Measurements from ENCODE around the gene CHIC2.

The CHIC2 gene

GRCh38 chr4:53994382-53995102 is 69.9 kb downstream of the CHIC2 start:
- Histone ChIP-seq H3K9me3 (ENCODE audit: control extremely low read depth in 1 of 5, control insufficient read depth in 4 of 5, insufficient read depth in 2 of 5, low read depth in 1 of 5, low read length in 4 of 5) (peaks cover 0 to 2% (median 0%) of the 10 kb centered on the region in 5 experiments), H3K4me3 (ENCODE audit: control insufficient read depth in 1 of 7, extremely low read depth in 1 of 7, insufficient read depth in 4 of 7, low read depth in 2 of 7, low read length in 6 of 7) (no peak overlapping the region), H3K27me3 (replicated peaks in 2 of 5; ENCODE audit: control insufficient read depth in 4 of 5, insufficient read depth in 5 of 5, low read length in 4 of 5) (no peaks in the 10 kb centered on the region), H3K27ac (ENCODE audit: insufficient read depth in 1 of 2, low read depth in 1 of 2, low read length in 2 of 2, poor library complexity in 1 of 2, severe bottlenecking in 2 of 2) (peak overlapping the region in 1 of 2 experiments; percentile 41), H3K4me1 (ENCODE audit: control extremely low read depth in 1 of 4, control insufficient read depth in 4 of 4, insufficient read depth in 4 of 4, low read length in 3 of 4) (peaks cover 4 to 24% (median 9%) of the 10 kb centered on the region in 4 experiments), H3K36me3 (ENCODE audit: control insufficient read depth in 4 of 4, insufficient read depth in 4 of 4, low read length in 3 of 4) (peaks cover 0 to 7% (median 4%) of the 10 kb centered on the region in 4 experiments)
- 0% methylated on average over 2 of the region's 5 CpGs for WGBS (ENCODE audit: insufficient coverage)
- ChIA-PET CTCF (no interaction called here), POLR2A (no interaction called here)
- DNase-seq: peak; percentile 53 to 96 (median 91)

GRCh38 chr4:53992785-53993184 is 71.6 kb downstream of the CHIC2 start:
- H3K27me3 ChIP-seq (replicated peaks in 2 of 5; ENCODE audit: control insufficient read depth in 4 of 5, insufficient read depth in 5 of 5, low read length in 4 of 5): no peaks in the 10 kb centered on the region
- 97% methylated on average over 3 of the region's 3 CpGs for WGBS (ENCODE audit: insufficient coverage)
- no peak overlapping the region for H3K4me3 ChIP-seq (ENCODE audit: control insufficient read depth in 1 of 7, extremely low read depth in 1 of 7, insufficient read depth in 4 of 7, low read depth in 2 of 7, low read length in 6 of 7)
- peaks cover 4 to 21% (median 9%) of the 10 kb centered on the region in 4 experiments for H3K4me1 ChIP-seq (ENCODE audit: control extremely low read depth in 1 of 4, control insufficient read depth in 4 of 4, insufficient read depth in 4 of 4, low read length in 3 of 4)
- ChIA-PET POLR2A (no interaction called here), CTCF (interaction anchor here (0.6 to 1.0 kb wide), 3 partner anchors 14 to 93 kb away, joined by 3 read pairs; no protein-coding TSS in a partner anchor)
- no peak for DNase-seq
- peaks cover 0 to 2% (median 0%) of the 10 kb centered on the region in 5 experiments for H3K9me3 ChIP-seq (ENCODE audit: control extremely low read depth in 1 of 5, control insufficient read depth in 4 of 5, insufficient read depth in 2 of 5, low read depth in 1 of 5, low read length in 4 of 5)
- H3K27ac ChIP-seq (ENCODE audit: insufficient read depth in 1 of 2, low read depth in 1 of 2, low read length in 2 of 2, poor library complexity in 1 of 2, severe bottlenecking in 2 of 2): no peak overlapping the region
- peaks cover 0 to 4% (median 3%) of the 10 kb centered on the region in 4 experiments for H3K36me3 ChIP-seq (ENCODE audit: control insufficient read depth in 4 of 4, insufficient read depth in 4 of 4, low read length in 3 of 4)

- H3K27ac ChIP-seq (ENCODE audit: insufficient read depth in 1 of 2, low read depth in 1 of 2, low read length in 2 of 2, poor library complexity in 1 of 2, severe bottlenecking in 2 of 2): no peak overlapping the region
- H3K4me1 ChIP-seq (ENCODE audit: control extremely low read depth in 1 of 4, control insufficient read depth in 4 of 4, insufficient read depth in 4 of 4, low read length in 3 of 4): peaks cover 4 to 12% (median 9%) of the 10 kb centered on the region in 4 experiments
- no peak for DNase-seq
- POLR2A ChIA-PET: no interaction called here
- CTCF ChIA-PET: interaction anchor here (0.9 kb wide), 1 partner anchor 13 kb away, joined by 3 read pairs; no protein-coding TSS in a partner anchor
- 100% methylated on average over 3 of the region's 5 CpGs for WGBS (ENCODE audit: insufficient coverage)
- peaks cover 0 to 2% (median 0%) of the 10 kb centered on the region in 5 experiments for H3K9me3 ChIP-seq (ENCODE audit: control extremely low read depth in 1 of 5, control insufficient read depth in 4 of 5, insufficient read depth in 2 of 5, low read depth in 1 of 5, low read length in 4 of 5)
- no peak overlapping the region for H3K4me3 ChIP-seq (ENCODE audit: control insufficient read depth in 1 of 7, extremely low read depth in 1 of 7, insufficient read depth in 4 of 7, low read depth in 2 of 7, low read length in 6 of 7)
- peaks cover 0 to 4% (median 3%) of the 10 kb centered on the region in 4 experiments for H3K36me3 ChIP-seq (ENCODE audit: control insufficient read depth in 4 of 4, insufficient read depth in 4 of 4, low read length in 3 of 4)
- no peaks in the 10 kb centered on the region for H3K27me3 ChIP-seq (replicated peaks in 2 of 5; ENCODE audit: control insufficient read depth in 4 of 5, insufficient read depth in 5 of 5, low read length in 4 of 5)
Measured at GRCh38 chr4:53991821-53992220, 72.6 kb downstream of the CHIC2 start.

- Histone ChIP-seq H3K4me3 (ENCODE audit: control insufficient read depth in 1 of 7, extremely low read depth in 1 of 7, insufficient read depth in 4 of 7, low read depth in 2 of 7, low read length in 6 of 7) (no peak overlapping the region), H3K4me1 (ENCODE audit: control extremely low read depth in 1 of 4, control insufficient read depth in 4 of 4, insufficient read depth in 4 of 4, low read length in 3 of 4) (peaks cover 4 to 11% (median 9%) of the 10 kb centered on the region in 4 experiments), H3K27me3 (replicated peaks in 2 of 5; ENCODE audit: control insufficient read depth in 4 of 5, insufficient read depth in 5 of 5, low read length in 4 of 5) (no peaks in the 10 kb centered on the region), H3K36me3 (ENCODE audit: control insufficient read depth in 4 of 4, insufficient read depth in 4 of 4, low read length in 3 of 4) (peaks cover 0 to 4% (median 3%) of the 10 kb centered on the region in 4 experiments), H3K27ac (ENCODE audit: insufficient read depth in 1 of 2, low read depth in 1 of 2, low read length in 2 of 2, poor library complexity in 1 of 2, severe bottlenecking in 2 of 2) (no peak overlapping the region), H3K9me3 (ENCODE audit: control extremely low read depth in 1 of 5, control insufficient read depth in 4 of 5, insufficient read depth in 2 of 5, low read depth in 1 of 5, low read length in 4 of 5) (peaks cover 0 to 2% (median 0%) of the 10 kb centered on the region in 5 experiments)
- 95% methylated on average over 4 of the region's 4 CpGs for WGBS (ENCODE audit: insufficient coverage)
- DNase-seq: no peak
- CTCF ChIA-PET: interaction anchor here (0.7 to 1.6 kb wide), 3 partner anchors 9 to 90 kb away, joined by 3 to 5 read pairs (median 3); no protein-coding TSS in a partner anchor
- POLR2A ChIA-PET: no interaction called here
Measured at GRCh38 chr4:53990641-53991040, 73.8 kb downstream of the CHIC2 start.

- ChIA-PET POLR2A (no interaction called here), CTCF (interaction anchor here (0.7 to 1.0 kb wide), 2 partner anchors 9 to 299 kb away, joined by 3 read pairs; no protein-coding TSS in a partner anchor)
- no peaks in the 10 kb centered on the region for H3K4me1 ChIP-seq (ENCODE audit: control extremely low read depth in 1 of 4, control insufficient read depth in 4 of 4, insufficient read depth in 4 of 4, low read length in 3 of 4)
- no peak overlapping the region for H3K4me3 ChIP-seq (ENCODE audit: control insufficient read depth in 1 of 7, extremely low read depth in 1 of 7, insufficient read depth in 4 of 7, low read depth in 2 of 7, low read length in 6 of 7)
- H3K36me3 ChIP-seq (ENCODE audit: control insufficient read depth in 4 of 4, insufficient read depth in 4 of 4, low read length in 3 of 4): peaks cover 0 to 4% (median 1%) of the 10 kb centered on the region in 4 experiments
- no CpG with 5 or more reads among the region's 1 CpG for WGBS (ENCODE audit: insufficient coverage)
- H3K27ac ChIP-seq (ENCODE audit: insufficient read depth in 1 of 2, low read depth in 1 of 2, low read length in 2 of 2, poor library complexity in 1 of 2, severe bottlenecking in 2 of 2): no peak overlapping the region
- peaks cover 0 to 2% (median 0%) of the 10 kb centered on the region in 5 experiments for H3K9me3 ChIP-seq (ENCODE audit: control extremely low read depth in 1 of 5, control insufficient read depth in 4 of 5, insufficient read depth in 2 of 5, low read depth in 1 of 5, low read length in 4 of 5)
- no peaks in the 10 kb centered on the region for H3K27me3 ChIP-seq (replicated peaks in 2 of 5; ENCODE audit: control insufficient read depth in 4 of 5, insufficient read depth in 5 of 5, low read length in 4 of 5)
- no peak for DNase-seq
Measured at GRCh38 chr4:53987761-53988171, 76.6 kb downstream of the CHIC2 start.

- DNase-seq: no peak
- Histone ChIP-seq H3K4me1 (ENCODE audit: control extremely low read depth in 1 of 4, control insufficient read depth in 4 of 4, insufficient read depth in 4 of 4, low read length in 3 of 4) (no peaks in the 10 kb centered on the region), H3K27ac (ENCODE audit: insufficient read depth in 1 of 2, low read depth in 1 of 2, low read length in 2 of 2, poor library complexity in 1 of 2, severe bottlenecking in 2 of 2) (no peak overlapping the region), H3K9me3 (ENCODE audit: control extremely low read depth in 1 of 5, control insufficient read depth in 4 of 5, insufficient read depth in 2 of 5, low read depth in 1 of 5, low read length in 4 of 5) (peaks cover 0 to 2% (median 0%) of the 10 kb centered on the region in 5 experiments), H3K36me3 (ENCODE audit: control insufficient read depth in 4 of 4, insufficient read depth in 4 of 4, low read length in 3 of 4) (peaks cover 0 to 4% (median 0%) of the 10 kb centered on the region in 4 experiments), H3K4me3 (ENCODE audit: control insufficient read depth in 1 of 7, extremely low read depth in 1 of 7, insufficient read depth in 4 of 7, low read depth in 2 of 7, low read length in 6 of 7) (no peak overlapping the region), H3K27me3 (replicated peaks in 2 of 5; ENCODE audit: control insufficient read depth in 4 of 5, insufficient read depth in 5 of 5, low read length in 4 of 5) (no peaks in the 10 kb centered on the region)
- ChIA-PET CTCF (interaction anchor here (0.9 to 1.1 kb wide), 2 partner anchors 9 to 58 kb away, joined by 3 read pairs; no protein-coding TSS in a partner anchor), POLR2A (no interaction called here)
Measured at GRCh38 chr4:53986062-53986461, 78.3 kb downstream of the CHIC2 start.

- Histone ChIP-seq H3K27ac (ENCODE audit: insufficient read depth in 1 of 2, low read depth in 1 of 2, low read length in 2 of 2, poor library complexity in 1 of 2, severe bottlenecking in 2 of 2) (no peak overlapping the region), H3K4me1 (ENCODE audit: control extremely low read depth in 1 of 4, control insufficient read depth in 4 of 4, insufficient read depth in 4 of 4, low read length in 3 of 4) (peaks cover 0 to 3% (median 0%) of the 10 kb centered on the region in 4 experiments), H3K9me3 (ENCODE audit: control extremely low read depth in 1 of 5, control insufficient read depth in 4 of 5, insufficient read depth in 2 of 5, low read depth in 1 of 5, low read length in 4 of 5) (peaks cover 0 to 2% (median 0%) of the 10 kb centered on the region in 5 experiments), H3K36me3 (ENCODE audit: control insufficient read depth in 4 of 4, insufficient read depth in 4 of 4, low read length in 3 of 4) (no peaks in the 10 kb centered on the region), H3K4me3 (ENCODE audit: control insufficient read depth in 1 of 7, extremely low read depth in 1 of 7, insufficient read depth in 4 of 7, low read depth in 2 of 7, low read length in 6 of 7) (no peak overlapping the region), H3K27me3 (replicated peaks in 2 of 5; ENCODE audit: control insufficient read depth in 4 of 5, insufficient read depth in 5 of 5, low read length in 4 of 5) (no peaks in the 10 kb centered on the region)
- no peak for DNase-seq
- CTCF ChIA-PET: interaction anchor here (1.4 to 1.5 kb wide), 2 partner anchors 27 to 76 kb away, joined by 3 read pairs; no protein-coding TSS in a partner anchor
- POLR2A ChIA-PET: no interaction called here
Measured at GRCh38 chr4:53981567-53981966, 82.8 kb downstream of the CHIC2 start.

Measured in common myeloid progenitor, CD34-positive (primary cell).